ENCODE data around the gene DNAH6.
"Not testable (repeated sequence)": the region's sequence is repeated elsewhere in the genome, so short reads cannot be mapped to it uniquely, and the experiment has no call there.

DNAH6 gene

DNA sequence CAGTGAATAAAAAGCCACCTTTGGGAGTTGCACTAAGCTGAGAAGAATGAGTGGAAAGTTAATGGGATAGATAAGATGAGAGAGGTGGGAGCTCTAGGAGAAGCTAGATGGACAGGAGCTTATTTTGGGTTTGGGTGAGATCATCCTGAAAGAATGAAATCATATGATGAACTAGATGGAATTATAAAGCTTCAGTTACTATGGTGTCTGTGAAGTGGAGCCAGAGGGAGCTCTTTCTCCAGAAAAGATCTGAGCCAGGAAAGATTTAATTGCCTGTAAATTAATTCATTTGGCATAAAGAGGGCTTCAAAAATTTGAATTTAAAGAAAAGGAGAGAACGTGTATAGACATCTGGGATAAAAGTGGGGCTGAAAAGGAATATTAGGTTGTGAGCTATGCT lies 10.3 kb downstream of the DNAH6 start:
- Histone ChIP-seq H3K4me3 (ENCODE audit: low read length) (no peak overlapping the region), H3K9me3 (ENCODE audit: low read length) (no peaks in the 10 kb centered on the region), H3K4me1 (ENCODE audit: insufficient read depth, low read length) (peaks cover 13% of the 10 kb centered on the region), H3K36me3 (ENCODE audit: insufficient read depth, low read length) (no peaks in the 10 kb centered on the region), H3K27me3 (ENCODE audit: insufficient read depth, low read length) (no peaks in the 10 kb centered on the region), H2AFZ (ENCODE audit: low read depth, low read length) (no peak overlapping the region)

DNA sequence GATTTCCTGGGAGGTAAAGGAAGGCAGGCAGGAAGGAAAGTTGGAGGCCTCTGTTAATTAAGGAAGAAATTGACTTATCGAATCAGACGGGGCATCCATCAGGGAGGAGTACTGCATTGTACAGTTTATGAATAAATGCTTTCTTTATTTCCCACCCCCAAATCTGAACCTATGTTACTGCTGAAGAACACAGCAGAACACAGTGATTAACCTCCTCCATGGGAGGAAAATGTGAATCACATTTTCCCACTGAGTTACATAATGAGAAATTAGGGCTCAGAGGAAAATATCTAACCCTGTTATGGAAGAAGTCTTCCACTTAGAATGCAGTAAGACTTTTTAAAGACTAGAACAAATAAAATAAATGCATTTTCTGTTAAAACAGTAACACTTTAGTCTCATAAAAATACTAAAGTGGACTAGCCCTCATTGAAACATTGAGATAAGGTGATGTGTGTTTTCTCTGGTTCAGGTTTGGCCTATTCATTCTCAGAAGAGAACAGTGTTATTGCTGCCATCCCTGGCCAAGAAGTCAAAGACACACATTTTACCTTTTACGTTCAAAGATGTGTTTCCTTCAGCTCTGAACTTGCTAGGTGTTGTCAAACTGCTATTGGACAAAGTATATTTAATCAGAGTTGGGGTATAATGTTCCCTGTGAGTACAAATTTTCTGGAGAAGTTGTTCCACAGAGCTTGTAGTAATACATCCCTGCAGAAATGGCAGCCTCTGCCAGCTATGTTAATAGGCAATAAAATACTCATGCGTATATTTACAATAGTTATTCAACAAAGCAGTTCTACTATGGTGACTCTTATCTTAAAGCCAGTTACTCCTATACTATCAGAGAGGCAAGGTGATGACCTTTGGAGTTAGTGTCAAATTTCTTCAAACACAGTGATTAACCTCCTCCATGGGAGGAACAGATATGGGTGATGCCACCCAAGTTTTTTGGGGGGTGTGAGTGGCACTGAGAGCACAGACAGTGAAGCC lies 11.1 kb downstream of the DNAH6 start:
- Histone ChIP-seq H2AFZ (ENCODE audit: low read depth, low read length) (no peak overlapping the region), H3K4me3 (ENCODE audit: low read length) (no peak overlapping the region), H3K36me3 (ENCODE audit: insufficient read depth, low read length) (no peaks in the 10 kb centered on the region), H3K27me3 (ENCODE audit: insufficient read depth, low read length) (no peaks in the 10 kb centered on the region), H3K4me1 (ENCODE audit: insufficient read depth, low read length) (peaks cover 13% of the 10 kb centered on the region), H3K9me3 (ENCODE audit: low read length) (no peaks in the 10 kb centered on the region)

- Histone ChIP-seq H3K4me3 (ENCODE audit: low read length) (no peak overlapping the region), H3K36me3 (ENCODE audit: insufficient read depth, low read length) (no peaks in the 10 kb centered on the region), H2AFZ (ENCODE audit: low read depth, low read length) (no peak overlapping the region), H3K4me1 (ENCODE audit: insufficient read depth, low read length) (peaks cover 13% of the 10 kb centered on the region), H3K27me3 (ENCODE audit: insufficient read depth, low read length) (no peaks in the 10 kb centered on the region), H3K9me3 (ENCODE audit: low read length) (no peaks in the 10 kb centered on the region)
Measured at GRCh38 chr2:84532291-84532690, 16.0 kb downstream of the DNAH6 start.

- Histone ChIP-seq H3K9me3 (ENCODE audit: low read length) (no peaks in the 10 kb centered on the region), H3K27me3 (ENCODE audit: insufficient read depth, low read length) (no peaks in the 10 kb centered on the region), H2AFZ (ENCODE audit: low read depth, low read length) (no peak overlapping the region), H3K36me3 (ENCODE audit: insufficient read depth, low read length) (no peaks in the 10 kb centered on the region), H3K4me1 (ENCODE audit: insufficient read depth, low read length) (peaks cover 13% of the 10 kb centered on the region), H3K4me3 (ENCODE audit: low read length) (no peak overlapping the region)
Measured at GRCh38 chr2:84534225-84534624, 17.9 kb downstream of the DNAH6 start.

DNA sequence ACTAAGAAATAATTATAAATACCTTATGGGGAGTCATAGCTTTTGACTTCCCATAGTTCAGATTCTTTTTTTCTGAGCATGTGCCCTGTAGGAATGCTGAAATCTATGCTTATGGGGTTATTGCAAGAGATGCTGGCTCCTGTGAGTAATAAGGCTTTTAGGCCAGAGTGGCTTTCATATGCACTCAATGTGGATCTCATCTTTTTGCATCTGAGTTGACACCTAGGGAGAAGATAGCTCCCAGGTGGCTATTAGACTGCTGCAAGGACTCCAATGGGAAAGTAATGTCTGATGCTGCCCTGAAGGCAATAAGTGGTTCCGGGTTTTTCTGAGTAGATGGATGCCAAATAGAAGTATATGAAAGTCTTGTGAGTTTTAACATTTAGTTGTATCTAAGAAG lies 21.0 kb downstream of the DNAH6 start:
- H3K36me3 ChIP-seq (ENCODE audit: insufficient read depth, low read length), result no peaks in the 10 kb centered on the region
- H3K4me1 ChIP-seq (ENCODE audit: insufficient read depth, low read length), result no peaks in the 10 kb centered on the region
- no peaks in the 10 kb centered on the region for H3K9me3 ChIP-seq (ENCODE audit: low read length)
- no peak overlapping the region for H2AFZ ChIP-seq (ENCODE audit: low read depth, low read length)
- no peaks in the 10 kb centered on the region for H3K27me3 ChIP-seq (ENCODE audit: insufficient read depth, low read length)
- H3K4me3 ChIP-seq (ENCODE audit: low read length), result no peak overlapping the region

GRCh38 chr2:84539729-84540128 lies 23.4 kb downstream of the DNAH6 start:
- no peaks in the 10 kb centered on the region for H3K36me3 ChIP-seq (ENCODE audit: insufficient read depth, low read length)
- no peaks in the 10 kb centered on the region for H3K9me3 ChIP-seq (ENCODE audit: low read length)
- H2AFZ ChIP-seq (ENCODE audit: low read depth, low read length), result no peak overlapping the region
- H3K27me3 ChIP-seq (ENCODE audit: insufficient read depth, low read length), result no peaks in the 10 kb centered on the region
- no peaks in the 10 kb centered on the region for H3K4me1 ChIP-seq (ENCODE audit: insufficient read depth, low read length)
- no peak overlapping the region for H3K4me3 ChIP-seq (ENCODE audit: low read length)

GRCh38 chr2:84545005-84545404 lies 28.7 kb downstream of the DNAH6 start:
- no peak overlapping the region for H3K4me3 ChIP-seq (ENCODE audit: low read length)
- no peaks in the 10 kb centered on the region for H3K4me1 ChIP-seq (ENCODE audit: insufficient read depth, low read length)
- no peaks in the 10 kb centered on the region for H3K27me3 ChIP-seq (ENCODE audit: insufficient read depth, low read length)
- H2AFZ ChIP-seq (ENCODE audit: low read depth, low read length), result no peak overlapping the region
- no peaks in the 10 kb centered on the region for H3K36me3 ChIP-seq (ENCODE audit: insufficient read depth, low read length)
- H3K9me3 ChIP-seq (ENCODE audit: low read length), result no peaks in the 10 kb centered on the region

- H2AFZ ChIP-seq (ENCODE audit: low read depth, low read length), result no peak overlapping the region
Measured at GRCh38 chr2:84546551-84546950, 30.3 kb downstream of the DNAH6 start.

DNA sequence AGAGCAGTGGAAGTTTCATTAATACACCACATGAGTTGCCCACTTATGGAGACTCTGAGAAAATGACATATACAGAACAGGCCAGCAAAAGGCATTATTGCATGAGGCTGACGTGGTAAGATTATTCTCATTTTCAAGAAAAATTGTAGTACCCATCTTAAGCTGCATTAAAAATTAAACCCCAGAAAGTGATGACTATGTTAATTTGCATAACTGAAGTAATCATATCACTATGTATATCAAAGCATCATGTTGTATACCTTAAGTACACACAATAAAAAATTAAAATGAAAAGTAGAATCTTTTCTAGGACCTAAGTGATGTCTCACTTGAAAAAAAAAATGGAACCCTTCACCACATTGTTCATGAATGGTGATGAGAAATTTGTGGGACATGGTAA lies 32.0 kb downstream of the DNAH6 start:
- Histone ChIP-seq H2AFZ (ENCODE audit: low read depth, low read length) (no peak overlapping the region), H3K36me3 (ENCODE audit: insufficient read depth, low read length) (no peaks in the 10 kb centered on the region), H3K4me1 (ENCODE audit: insufficient read depth, low read length) (no peaks in the 10 kb centered on the region), H3K4me3 (ENCODE audit: low read length) (no peak overlapping the region), H3K9me3 (ENCODE audit: low read length) (no peaks in the 10 kb centered on the region), H3K27me3 (ENCODE audit: insufficient read depth, low read length) (no peaks in the 10 kb centered on the region)

More at GRCh38 chr2:84546551-84546950, 30.3 kb downstream of the DNAH6 start:
- Histone ChIP-seq H3K9me3 (ENCODE audit: low read length) (no peaks in the 10 kb centered on the region), H3K4me3 (ENCODE audit: low read length) (no peak overlapping the region), H3K4me1 (ENCODE audit: insufficient read depth, low read length) (no peaks in the 10 kb centered on the region), H3K36me3 (ENCODE audit: insufficient read depth, low read length) (no peaks in the 10 kb centered on the region), H3K27me3 (ENCODE audit: insufficient read depth, low read length) (no peaks in the 10 kb centered on the region)

GRCh38 chr2:84550916-84551315 lies 34.6 kb downstream of the DNAH6 start:
- no peak overlapping the region for H3K4me3 ChIP-seq (ENCODE audit: low read length)
- no peaks in the 10 kb centered on the region for H3K27me3 ChIP-seq (ENCODE audit: insufficient read depth, low read length)
- no peaks in the 10 kb centered on the region for H3K4me1 ChIP-seq (ENCODE audit: insufficient read depth, low read length)
- H3K9me3 ChIP-seq (ENCODE audit: low read length), result no peaks in the 10 kb centered on the region
- H2AFZ ChIP-seq (ENCODE audit: low read depth, low read length), result no peak overlapping the region
- no peaks in the 10 kb centered on the region for H3K36me3 ChIP-seq (ENCODE audit: insufficient read depth, low read length)

DNA sequence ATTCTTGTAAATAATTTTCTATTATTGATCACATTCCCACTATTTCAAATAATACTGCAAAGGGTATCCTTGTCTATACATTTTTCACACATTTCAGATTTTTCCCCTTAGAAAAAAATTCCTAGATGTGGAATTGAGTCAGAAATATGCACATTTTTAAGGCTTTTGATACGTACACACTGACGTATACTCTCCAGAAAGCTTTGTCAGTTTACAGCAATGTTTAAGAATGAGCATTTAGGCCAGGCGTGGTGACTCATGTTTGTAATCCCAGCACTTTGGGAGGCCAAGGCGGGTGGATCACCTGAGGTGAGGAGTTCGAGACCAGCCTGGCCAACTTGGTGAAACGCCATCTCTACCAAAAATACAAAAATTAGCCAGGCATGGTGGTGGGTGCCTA lies 35.2 kb downstream of the DNAH6 start:
- not testable (repeated sequence) for H3K4me1 ChIP-seq (ENCODE audit: insufficient read depth, low read length); H3K27me3 ChIP-seq (ENCODE audit: insufficient read depth, low read length); H3K4me3 ChIP-seq (ENCODE audit: low read length); H3K36me3 ChIP-seq (ENCODE audit: insufficient read depth, low read length); H3K9me3 ChIP-seq (ENCODE audit: low read length); H2AFZ ChIP-seq (ENCODE audit: low read depth, low read length)

DNA sequence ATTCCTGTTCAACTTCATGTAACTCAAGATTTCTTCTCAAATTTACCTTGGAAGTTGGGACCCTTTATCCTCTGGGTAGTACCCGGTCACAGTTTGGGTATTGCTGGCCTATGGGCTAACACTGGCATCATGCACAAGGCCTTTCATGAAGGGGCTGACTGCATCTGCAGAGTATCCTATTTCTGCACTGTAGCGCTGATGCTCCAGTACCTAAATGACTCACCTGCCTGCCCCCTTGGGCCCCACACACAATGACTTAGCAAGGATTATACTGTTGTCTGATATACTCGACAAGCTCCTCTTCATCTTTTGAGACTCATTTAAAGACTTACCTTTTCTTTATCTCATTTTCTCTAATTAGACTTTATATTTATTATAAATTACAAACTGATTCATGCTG lies 39.9 kb downstream of the DNAH6 start:
- Histone ChIP-seq H3K27me3 (ENCODE audit: insufficient read depth, low read length) (no peaks in the 10 kb centered on the region), H3K9me3 (ENCODE audit: low read length) (no peaks in the 10 kb centered on the region), H3K36me3 (ENCODE audit: insufficient read depth, low read length) (no peaks in the 10 kb centered on the region), H3K4me1 (ENCODE audit: insufficient read depth, low read length) (no peaks in the 10 kb centered on the region), H3K4me3 (ENCODE audit: low read length) (no peak overlapping the region), H2AFZ (ENCODE audit: low read depth, low read length) (no peak overlapping the region)

DNA sequence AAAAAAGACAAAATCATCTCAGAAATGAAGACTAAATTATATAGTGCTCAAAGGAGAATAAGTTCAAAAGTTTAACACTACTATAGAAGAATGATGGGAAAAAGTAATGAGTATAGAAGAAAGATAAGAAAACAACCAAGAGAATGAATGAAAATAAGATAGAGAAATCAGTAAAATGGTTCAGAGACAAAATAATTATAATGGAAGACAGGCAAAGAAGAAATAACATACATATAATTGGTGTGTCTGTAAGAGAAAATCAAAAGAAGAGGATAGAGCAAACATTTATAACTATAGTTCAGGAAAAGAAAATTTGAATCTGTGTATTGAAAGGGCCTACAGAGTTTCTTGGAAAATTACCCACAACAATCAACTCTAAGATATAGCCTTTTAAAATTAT lies 43.5 kb downstream of the DNAH6 start:
- Histone ChIP-seq H3K4me1 (ENCODE audit: insufficient read depth, low read length) (no peaks in the 10 kb centered on the region), H3K4me3 (ENCODE audit: low read length) (no peak overlapping the region), H3K36me3 (ENCODE audit: insufficient read depth, low read length) (no peaks in the 10 kb centered on the region), H3K27me3 (ENCODE audit: insufficient read depth, low read length) (no peaks in the 10 kb centered on the region), H3K9me3 (ENCODE audit: low read length) (no peaks in the 10 kb centered on the region), H2AFZ (ENCODE audit: low read depth, low read length) (no peak overlapping the region)

GRCh38 chr2:84579661-84580060 lies 63.4 kb downstream of the DNAH6 start:
- H3K4me3 ChIP-seq (ENCODE audit: low read length), result no peak overlapping the region

More at GRCh38 chr2:84579661-84580060, 63.4 kb downstream of the DNAH6 start:
- H3K36me3 ChIP-seq (ENCODE audit: insufficient read depth, low read length), result no peaks in the 10 kb centered on the region
- H3K27me3 ChIP-seq (ENCODE audit: insufficient read depth, low read length), result no peaks in the 10 kb centered on the region
- no peak overlapping the region for H2AFZ ChIP-seq (ENCODE audit: low read depth, low read length)
- no peaks in the 10 kb centered on the region for H3K9me3 ChIP-seq (ENCODE audit: low read length)
- H3K4me1 ChIP-seq (ENCODE audit: insufficient read depth, low read length), result no peaks in the 10 kb centered on the region
